GDM1 (cell line): ENCODE results near the gene TRIM64.
"Not testable (repeated sequence)": the region's sequence is repeated elsewhere in the genome, so short reads cannot be mapped to it uniquely, and the experiment has no call there.

Experiments
- DNase-seq: peaks from one replicate; lab custom pipeline; 2025; lab: John Stamatoyannopoulos, UW

The TRIM64 gene, protein sequence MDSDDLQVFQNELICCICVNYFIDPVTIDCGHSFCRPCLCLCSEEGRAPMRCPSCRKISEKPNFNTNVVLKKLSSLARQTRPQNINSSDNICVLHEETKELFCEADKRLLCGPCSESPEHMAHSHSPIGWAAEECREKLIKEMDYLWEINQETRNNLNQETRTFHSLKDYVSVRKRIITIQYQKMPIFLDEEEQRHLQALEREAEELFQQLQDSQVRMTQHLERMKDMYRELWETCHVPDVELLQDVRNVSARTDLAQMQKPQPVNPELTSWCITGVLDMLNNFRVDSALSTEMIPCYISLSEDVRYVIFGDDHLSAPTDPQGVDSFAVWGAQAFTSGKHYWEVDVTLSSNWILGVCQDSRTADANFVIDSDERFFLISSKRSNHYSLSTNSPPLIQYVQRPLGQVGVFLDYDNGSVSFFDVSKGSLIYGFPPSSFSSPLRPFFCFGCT

DNA sequence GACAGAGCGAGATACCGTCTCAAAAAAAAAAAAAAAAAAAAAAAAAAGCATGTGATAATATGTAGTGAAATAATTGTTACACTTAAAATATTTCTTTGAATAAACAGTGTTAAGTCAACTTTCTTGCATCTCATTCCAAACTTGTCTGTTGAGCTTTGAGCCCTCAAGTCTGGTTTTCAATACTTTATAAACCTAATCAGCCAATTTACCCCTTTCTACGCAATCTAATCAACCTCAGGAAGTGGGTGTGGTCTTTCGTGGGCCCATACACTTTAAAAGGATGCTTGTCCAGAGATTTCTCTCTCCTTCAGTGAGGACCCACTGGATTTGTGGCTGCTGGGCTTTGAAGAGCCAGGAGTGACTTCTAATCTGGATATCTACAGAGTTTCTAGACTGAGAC is at the start of gene TRIM64:
Gene TRIM64 (plus strand): TSS at position 301 of the 400 bp plus-strand sequence. CDS start 2,467 bp downstream, outside the sequence.
- not testable (repeated sequence) for DNase-seq

DNA sequence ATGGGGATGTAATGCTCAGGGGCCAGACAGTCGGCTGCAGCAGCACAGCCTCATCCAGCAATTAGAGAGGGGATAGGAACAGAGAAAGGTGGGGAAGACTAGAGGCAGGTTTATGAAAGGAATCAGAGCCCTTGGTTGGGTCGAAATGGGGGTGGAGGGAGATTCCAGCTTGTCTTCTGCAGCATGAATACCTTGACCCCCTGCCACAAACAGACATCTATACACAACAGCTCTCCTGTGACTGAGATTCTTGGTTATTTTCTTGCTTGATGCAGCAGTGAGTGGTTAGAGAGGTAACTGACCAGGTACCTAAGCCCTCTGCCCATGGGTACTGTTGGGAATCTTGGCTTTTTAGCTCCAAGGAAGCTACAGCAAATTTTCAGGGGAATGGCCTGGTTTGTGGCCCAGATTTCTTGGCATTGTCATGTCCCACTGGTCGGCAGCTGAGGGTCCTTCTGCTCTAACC is 43.6 kb upstream of the TRIM64 start, which contains the start of gene TRIM49D1:
Gene TRIM49D1 (minus strand): TSS at position 51 of the 466 bp plus-strand sequence. CDS start 4,535 bp downstream, outside the sequence.
- no peak for DNase-seq

DNA sequence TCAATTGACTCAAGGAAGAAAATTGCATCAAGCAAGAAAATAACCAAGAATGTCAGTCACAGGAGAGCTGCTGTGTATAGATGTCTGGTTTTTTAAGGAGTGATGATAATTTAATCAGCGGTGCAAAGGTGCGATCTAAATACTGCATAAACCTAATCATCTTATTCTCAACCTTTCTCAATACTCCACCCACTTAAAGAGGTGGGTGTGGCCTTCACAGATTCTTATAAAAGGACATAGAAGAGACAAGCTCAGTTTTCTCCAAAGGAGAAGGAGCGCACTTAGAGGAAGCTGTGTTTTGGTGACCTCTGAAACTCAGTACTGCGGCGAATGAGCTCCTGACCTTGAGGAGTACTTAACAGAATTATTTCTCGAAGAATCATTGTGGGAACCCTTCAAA is 42.1 kb upstream of the TRIM64 start, which contains the start of gene TRIM49D2:
Gene TRIM49D2 (plus strand): TSS at position 301 of the 400 bp plus-strand sequence. CDS start 2,698 bp downstream, outside the sequence.
- not testable (repeated sequence) for DNase-seq

DNA sequence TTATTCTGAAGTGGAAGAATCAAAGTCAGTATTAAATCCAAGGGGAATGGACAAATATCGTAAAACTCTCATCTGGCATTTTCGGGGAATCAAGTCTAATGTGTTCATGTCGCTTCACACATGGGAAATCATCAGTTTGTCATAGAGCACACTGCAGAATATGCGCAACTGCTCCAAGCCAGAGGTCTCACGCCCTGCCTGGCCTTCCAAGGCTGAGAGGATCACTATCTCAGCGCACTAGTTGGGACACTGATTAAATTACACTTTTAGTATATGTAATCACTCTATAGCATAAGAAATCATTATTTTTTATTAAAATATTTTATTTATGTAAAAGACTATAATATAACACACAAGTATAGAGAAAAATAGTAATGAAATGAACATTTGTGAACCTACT is 5.0 kb upstream of the TRIM64 start:
- DNase-seq: not testable (repeated sequence)
